ENCODE measurements around the gene TBCC.

- TF ChIP-seq CTCF (IDR thresholded peaks at IDR 0.05) (no peak), POLR2A (IDR thresholded peaks at IDR 0.05) (no peak)
Measured at GRCh38 chr6:42709871-42710270, 36.0 kb downstream of the TBCC start.

Data from esophagus squamous epithelium (tissue), 4 donors.